HUDEP-2 (cell line): ENCODE data around the gene FBRSL1.

ENCODE experiments used
- DNase-seq, 76 experiments: peaks; one replicate each; lab custom pipeline; 2025; ENCODE audit not compliant: unreplicated experiment in 76 of 76; lab: John Stamatoyannopoulos, UW

FBRSL1 gene

DNA sequence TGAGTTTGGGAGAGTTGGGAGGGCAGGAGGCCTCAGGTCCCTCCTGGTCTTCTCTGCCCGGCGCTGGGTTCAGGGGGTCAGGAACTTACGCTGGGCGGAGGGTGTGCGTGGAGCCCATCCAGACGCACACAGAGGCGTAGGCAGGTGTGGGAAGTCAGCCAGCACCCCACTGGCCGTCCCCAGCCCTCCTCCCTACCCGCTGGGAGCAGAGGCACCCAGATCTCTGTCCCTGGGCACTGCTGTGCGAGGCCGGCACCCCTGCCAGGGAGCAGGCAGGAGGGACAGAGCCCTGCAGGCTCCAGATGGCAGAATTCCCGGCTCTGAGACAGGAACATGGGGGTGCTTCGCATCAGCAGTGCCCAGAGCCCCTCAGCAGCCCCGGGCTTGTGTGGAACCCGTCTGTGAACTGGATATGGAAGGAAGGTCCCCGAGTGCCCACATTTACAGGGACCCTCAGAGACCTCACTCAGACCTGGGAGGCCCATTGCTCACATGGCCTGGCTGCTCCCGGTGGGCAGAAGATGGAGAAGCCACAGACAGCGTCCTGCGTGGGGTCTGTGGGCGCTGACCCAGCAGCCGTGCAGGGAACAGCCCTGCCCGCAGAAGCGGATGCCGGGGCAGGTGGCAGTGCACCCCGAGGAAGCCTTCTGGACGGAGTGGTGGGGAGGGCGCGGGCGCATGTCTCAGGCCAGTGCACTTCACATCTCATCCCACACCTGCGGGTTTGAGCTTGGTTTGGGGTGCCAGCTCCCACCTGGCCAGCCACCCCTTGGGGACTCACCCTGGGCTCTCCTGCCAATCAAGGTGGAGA lies 61.1 kb downstream of the FBRSL1 start:
- no peak for DNase-seq

GRCh38 chr12:132551641-132552031 lies 61.7 kb downstream of the FBRSL1 start:
- no peak for DNase-seq

DNA sequence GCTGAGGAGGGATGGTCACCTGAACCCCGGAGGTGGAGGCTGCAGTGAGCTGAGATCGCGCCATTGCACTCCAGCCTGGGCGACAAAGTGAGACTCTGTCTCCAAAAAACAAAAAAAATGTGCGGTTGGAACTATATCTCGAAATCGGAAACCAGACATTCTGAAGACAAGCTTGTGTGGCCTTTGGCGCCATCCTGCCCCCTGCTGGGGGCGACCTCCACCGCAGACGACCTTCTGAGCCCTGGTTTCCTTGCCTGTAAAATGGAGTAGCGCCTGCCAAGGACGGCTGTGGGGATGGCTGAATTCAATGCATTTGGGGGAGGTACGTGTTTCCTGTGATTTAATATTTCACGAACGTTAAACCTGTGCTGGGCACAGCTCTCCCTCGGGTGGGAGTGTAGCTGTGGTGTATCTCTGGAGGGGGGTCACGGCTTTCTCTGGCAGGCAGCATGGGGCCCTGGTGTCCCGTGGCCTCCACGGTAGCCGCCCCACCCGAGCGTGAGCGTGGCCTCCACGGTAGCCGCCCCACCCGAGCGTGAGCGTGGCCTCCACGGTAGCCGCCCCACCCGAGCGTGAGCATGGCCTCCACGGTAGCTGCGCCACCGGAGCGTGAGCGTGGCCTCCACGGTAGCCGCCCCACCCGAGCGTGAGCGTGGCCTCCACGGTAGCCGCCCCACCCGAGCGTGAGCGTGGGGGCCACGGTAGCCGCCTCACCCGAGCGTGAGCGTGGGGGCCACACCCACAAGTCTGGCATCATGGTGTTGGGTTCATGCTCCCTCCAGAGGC lies 65.1 kb downstream of the FBRSL1 start:
- peak in 11 of 76 experiments; percentile 5 to 35 (median 10) for DNase-seq

GRCh38 chr12:132555686-132556085 lies 65.7 kb downstream of the FBRSL1 start:
- no peak for DNase-seq

- no peak for DNase-seq
Measured at GRCh38 chr12:132556216-132556615, 66.3 kb downstream of the FBRSL1 start.

DNA sequence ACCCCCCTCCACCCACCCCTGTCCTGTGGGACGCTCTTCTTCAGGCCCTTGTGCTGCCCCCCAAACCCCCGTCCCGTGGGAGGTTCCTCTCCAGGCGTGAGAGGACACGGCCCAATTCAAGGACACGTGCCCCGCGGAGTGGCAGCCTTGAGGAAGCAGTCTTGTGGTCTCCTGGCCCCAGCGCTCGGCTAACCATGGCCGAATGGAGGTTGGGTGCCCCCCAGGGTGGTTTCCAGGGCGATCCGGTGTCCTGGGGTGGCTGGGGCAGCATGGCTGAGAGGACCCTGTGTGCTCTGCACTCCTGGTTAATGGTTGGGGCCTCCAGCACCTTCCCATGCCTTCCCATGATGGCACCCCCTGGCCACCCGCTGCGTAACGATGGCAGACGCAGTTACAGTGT lies 66.8 kb downstream of the FBRSL1 start:
- no peak for DNase-seq

GRCh38 chr12:132557291-132558015 lies 67.5 kb downstream of the FBRSL1 start:
- no peak for DNase-seq

DNA sequence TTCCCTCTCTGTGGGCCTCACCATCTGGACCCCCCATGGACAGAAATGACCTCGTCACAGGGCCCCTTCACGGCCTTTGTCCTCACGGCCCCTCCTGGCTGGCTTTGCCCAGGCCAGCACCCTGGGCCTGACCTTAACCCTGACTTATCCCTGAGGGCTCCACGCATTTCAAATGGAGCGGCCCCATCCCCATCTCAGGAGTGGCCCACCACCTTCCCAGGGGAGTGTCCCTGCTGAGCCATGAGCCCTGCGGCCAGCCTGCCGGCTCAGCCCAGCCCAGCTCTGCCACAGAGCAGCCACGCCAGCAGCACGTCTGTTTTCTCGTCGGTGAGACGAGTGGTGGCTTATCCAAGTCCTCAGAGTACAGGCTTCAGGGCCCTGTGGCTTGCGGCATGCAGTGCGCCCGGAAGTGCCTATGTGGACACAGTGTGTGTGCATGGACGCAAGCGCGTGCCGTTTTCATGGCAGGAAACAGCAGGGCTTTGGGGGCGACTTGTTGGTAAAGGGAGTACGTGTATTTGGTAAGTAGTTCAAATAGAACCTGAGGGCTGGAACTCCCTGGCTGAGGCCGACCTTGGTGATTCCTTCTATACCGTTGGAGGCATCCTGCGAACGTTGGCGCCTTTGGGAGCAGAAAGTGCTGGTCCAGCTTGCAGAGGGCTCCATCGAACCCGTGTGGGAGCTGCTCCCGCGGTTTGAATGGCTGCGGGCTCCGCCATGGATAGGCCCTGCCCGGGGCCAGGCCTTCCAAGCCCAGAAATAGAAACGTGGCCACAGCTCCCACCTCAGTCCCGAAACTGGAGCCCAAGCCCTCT lies 68.3 kb downstream of the FBRSL1 start:
- DNase-seq: no peak

DNA sequence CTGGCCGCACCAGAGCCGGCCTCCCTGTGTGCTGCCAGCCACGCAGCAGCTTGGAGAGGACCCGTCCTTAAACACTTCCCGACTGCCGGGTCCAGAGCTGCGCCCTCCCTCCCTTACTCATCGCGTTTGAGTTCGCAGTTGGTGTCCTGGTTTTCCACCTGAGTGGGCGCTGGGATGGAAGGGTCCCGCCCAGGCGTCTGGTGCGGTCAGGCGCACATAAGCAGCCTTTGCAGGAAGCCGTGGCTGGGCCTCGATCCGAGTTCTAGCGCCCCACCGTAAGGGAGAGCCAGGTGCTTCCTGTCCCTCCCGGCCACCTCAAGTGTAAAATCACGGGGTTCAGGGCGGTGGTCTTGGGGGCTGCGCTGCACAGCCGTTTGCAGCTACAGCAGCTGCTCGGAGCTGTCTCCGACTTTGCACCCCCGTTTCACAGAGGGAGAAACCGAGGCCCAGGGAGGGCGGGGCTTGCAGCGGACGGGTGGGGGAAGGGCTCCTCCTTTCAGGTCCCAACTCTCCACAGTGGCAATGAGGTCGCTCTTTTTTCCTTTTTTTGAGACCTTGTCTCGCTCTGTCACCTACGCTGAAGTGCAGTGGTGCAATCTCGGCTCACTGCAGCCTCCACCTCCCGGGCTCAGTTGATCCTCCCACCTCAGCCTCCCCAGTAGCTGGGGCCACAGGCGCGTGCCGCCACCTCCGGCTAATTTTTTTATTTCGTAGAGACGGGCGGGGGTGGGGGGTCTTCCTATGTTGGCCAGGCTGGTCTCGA lies 69.1 kb downstream of the FBRSL1 start:
- DNase-seq: no peak

DNA sequence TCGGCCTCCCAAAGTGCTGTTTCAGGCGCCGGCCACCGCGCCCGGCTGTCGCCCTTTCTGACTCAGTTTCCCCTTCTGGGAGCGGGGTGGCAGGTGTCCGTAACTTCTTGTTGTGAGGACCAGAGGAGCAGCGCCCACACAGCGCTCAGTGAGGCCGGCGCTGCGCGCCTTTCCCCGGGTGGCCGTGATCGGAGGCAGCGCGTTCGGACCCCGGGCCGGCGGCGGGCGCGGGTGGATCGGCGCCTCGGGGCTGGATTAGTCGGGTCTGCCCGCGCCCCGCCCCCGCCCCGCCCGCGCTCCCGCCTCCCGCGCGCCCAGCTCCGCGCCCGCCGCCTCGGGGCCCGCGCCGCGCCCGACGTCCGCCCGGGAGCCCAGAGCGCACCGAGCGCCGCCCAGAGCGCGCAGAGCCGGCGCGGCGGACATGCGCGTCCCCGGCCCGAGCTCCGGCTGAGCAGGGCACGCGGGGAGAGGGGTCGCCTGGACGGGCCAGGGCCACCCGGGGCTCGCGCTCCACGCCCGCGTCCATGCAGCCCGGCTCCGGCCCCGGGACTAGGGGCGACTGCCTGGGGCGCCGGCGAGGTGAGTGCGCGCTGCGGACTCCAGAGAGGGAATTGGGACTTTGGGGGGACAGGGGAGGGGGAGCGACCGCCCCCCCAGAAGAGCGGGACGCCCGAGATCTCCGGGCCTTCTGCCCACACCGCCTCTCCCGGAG lies 69.9 kb downstream of the FBRSL1 start:
- peak in 47 of 76 experiments; percentile 1 to 67 (median 37) for DNase-seq

- DNase-seq: peak in 6 of 76 experiments; percentile 5 to 67 (median 28)
Measured at GRCh38 chr12:132560364-132560613, 70.3 kb downstream of the FBRSL1 start.

DNA sequence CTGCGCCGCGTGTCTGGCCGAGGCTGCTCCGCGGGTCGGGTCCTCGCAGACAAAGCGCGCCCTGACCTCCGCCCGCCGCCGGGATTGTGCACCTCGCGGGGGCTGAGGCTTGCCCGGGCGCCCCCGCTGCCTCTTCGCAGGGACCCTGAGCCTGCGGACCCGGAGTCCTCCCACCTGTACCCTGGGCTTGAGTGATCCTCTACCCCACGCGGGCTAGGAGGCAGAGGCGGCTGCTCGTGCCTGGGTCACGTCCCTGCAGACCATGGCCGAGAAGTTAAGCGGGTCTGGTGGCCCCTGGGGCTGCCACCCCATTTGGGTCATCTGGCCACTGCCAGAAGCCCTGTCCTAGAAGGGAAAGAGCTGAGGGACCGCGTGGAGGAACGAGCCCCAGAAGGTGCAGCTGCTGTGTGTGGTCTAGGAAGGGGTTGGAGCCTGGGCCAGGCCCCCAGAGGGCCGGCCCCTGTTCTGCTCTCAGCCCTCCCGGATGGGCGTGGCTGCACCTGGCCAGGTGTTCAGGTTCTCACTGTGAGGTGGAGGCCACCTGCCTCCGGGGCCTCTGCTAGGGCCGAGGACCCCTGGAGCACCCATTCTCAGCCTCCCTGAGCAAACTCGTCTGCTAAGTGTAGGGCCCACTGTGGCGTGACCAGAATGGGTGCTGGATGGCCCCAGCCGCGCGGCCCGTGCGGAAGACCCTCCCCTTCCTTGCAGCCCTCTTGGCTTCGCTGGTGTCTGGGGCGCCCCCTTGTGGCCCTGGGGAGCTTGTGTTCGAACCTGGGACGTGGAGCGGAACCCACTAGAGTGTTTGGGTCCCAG lies 70.9 kb downstream of the FBRSL1 start:
- peak in 72 of 76 experiments; percentile 6 to 83 (median 57) for DNase-seq
